Measurements from ENCODE around the gene CTPS1.

The CTPS1 gene

GRCh38 chr1:41051022-41051421 is 71.5 kb downstream of the CTPS1 start:
- in situ Hi-C loops (cut with HindIII; ENCODE audit: low sequenced_read_pairs): no loop called here

- in situ Hi-C loops (cut with HindIII; ENCODE audit: low sequenced_read_pairs): no loop called here
Measured at GRCh38 chr1:41053316-41053715, 73.8 kb downstream of the CTPS1 start.

DNA sequence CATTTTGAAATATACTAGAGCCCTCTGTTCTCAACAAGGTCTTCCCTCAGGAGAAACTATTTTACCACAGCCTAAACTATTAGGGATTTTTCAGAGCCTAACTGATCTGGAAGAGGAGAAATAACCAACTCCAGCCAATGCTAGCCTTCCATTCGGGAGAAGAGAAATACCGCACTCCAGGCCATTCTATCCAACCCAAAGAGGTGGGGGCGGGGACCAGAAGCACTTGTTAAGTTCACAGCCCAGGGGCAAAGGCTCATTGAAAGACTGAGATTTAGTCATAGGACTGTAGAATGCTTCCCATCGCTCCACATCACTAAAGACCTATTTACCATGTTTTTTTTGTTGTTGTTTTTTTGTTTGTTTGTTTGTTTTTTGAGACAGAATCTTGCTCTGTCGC is 77.4 kb downstream of the CTPS1 start:
- in situ Hi-C loops (cut with HindIII; ENCODE audit: low sequenced_read_pairs): no loop called here

Measured in endothelial cell of hepatic sinusoid (primary cell).